HG03175 (cell line): ENCODE data around the gene PRRG1.
A peak's percentile ranks its signal among the peaks of the same experiment; 100 is the strongest.
"Not testable (repeated sequence)": the region's sequence is repeated elsewhere in the genome, so short reads cannot be mapped to it uniquely, and the experiment has no call there.

Experiments used
- ATAC-seq: cut with Tn5 transposase; IDR thresholded peaks from one replicate; pipeline ENCODE4 v1.9.1; 2021; ENCODE audit warnings: mild to moderate bottlenecking, moderate library complexity; ENCODE audit not compliant: unreplicated experiment

Gene PRRG1

DNA sequence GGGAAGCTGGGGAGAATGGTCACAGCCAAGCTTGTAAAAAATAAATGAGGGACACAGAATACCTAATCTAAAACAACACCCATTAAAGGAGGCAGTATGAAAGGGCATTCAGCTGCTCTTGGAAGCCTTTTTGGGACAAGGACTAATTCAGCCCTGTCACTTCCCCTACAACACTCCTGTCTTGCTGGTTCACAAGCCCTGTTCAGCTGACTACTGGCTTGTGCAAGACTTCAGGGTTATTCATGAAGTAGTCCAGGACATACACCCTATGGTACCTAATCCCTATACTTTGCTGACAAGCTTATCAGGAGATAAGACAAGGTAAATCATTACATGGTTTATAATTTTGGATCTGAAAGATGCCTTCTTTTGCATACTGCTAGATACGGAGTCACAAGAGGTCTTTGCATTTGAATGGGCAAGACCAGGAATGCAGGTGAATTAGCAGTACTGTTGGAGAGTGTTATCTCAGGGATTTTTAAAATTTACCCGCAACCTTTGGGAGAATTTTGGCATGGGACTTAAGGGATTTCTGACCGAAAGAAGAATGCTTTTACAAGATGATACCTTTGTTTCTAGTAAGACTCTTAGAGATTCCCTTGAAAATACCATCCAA, 119.1 kb downstream of the PRRG1 start:
- no peak for ATAC-seq

DNA sequence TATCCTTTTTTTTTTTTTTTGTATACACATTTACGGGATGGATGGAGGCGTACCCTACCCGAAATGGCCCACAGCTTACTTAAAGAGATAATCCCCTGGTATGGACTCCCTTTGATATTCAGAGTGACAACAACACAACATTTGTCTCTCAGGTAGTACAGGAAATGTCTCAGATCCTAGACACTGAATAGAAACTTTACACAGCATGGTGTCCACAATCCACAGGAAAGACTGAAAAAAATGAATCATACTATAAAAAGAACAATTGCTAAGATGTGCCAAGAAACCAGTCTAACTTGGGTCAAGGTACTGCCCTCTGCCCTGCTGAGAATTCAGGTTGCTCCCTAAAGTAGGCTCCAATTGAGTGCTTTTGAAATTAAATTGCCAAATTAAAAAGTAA, 121.5 kb downstream of the PRRG1 start:
- no peak for ATAC-seq

GRCh38 chrX:37472836-37473235, 123.7 kb downstream of the PRRG1 start:
- ATAC-seq, result no peak

GRCh38 chrX:37474478-37474877, 125.3 kb downstream of the PRRG1 start:
- ATAC-seq, result no peak

DNA sequence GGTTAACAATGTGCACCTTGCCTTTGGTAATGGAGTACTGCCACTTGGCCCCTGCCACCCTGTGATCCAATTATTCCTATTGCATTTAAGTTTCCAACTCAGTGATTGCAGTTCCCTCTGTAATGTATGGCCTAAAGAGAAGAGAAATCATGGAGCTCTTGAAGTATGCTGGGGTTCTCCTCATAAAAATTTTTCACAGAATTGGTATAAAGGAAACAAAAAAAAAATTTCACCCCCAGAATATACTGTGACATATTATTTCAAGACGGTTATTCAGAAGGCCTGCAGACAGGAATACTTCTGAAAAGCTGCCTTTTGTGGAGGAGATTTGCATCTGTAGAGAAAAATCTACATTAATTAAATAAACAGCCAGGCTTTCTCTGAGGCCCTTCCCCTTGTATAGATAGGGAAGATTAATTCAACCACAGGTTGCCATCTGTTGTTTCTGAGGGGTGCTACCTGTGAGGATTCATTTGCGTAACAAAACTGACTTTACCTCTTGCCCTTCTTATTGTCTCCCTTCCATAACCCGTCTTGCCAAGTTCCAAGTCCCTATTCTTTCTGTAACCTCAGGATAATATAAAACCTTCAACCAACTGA, 127.5 kb downstream of the PRRG1 start:
- no peak for ATAC-seq

DNA sequence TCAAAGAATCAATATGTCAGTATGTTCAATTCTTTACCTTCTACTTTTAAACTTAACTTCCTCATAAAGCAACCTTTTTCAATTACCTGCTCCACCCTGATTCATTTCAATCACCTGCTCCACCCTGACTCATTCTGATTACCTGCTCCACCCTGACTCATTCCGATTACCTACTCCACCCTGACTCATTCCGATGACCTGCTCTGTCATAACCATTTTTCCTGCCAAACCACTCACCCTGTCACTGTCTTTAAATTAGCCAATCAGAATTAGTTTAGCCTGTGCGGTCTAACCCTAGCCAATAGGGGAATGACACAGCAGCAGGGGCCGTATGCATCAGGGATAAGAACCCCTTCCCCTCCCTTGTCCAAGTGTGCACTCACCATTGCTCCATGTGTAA, 135.2 kb downstream of the PRRG1 start:
- ATAC-seq, result not testable (repeated sequence)

DNA sequence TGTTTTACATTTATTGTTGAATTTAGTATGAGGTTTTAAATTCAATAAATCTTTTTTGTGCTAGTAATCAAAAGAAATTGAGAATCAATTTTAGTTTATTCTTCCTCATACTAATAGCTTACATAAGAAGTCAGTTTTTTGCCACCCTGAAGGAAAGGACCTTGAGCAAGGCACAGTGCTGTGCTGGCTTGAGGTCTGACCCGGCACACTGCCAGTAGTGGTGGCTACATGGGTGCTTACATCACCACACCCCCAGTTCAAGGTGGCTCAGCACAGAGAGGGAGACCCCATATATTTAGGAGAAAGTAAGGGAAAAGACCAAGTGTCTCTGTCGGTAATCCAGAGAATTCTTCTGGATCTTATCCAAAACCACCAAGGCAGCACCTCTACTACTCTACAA, 136.3 kb downstream of the PRRG1 start:
- ATAC-seq, result no peak

DNA sequence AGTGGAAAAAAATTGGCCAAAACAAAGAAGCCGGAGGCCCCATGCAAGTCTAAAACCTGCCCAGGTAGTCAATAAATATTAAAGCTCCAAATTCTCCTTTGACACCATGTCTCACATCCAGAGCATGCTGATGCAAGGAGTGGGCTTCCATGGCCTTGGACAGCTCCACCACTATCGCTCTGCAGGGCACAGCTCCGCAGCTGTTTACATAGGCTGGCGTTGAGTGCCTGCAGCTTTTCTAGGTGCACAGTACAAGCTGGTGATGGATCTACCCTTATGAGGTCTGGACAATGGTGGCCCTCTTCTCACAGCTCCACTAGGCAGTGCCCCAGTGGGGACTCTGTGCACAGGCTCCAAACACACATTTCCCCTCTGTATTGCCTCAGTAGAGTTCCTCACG, 138.1 kb downstream of the PRRG1 start:
- ATAC-seq, result no peak

DNA sequence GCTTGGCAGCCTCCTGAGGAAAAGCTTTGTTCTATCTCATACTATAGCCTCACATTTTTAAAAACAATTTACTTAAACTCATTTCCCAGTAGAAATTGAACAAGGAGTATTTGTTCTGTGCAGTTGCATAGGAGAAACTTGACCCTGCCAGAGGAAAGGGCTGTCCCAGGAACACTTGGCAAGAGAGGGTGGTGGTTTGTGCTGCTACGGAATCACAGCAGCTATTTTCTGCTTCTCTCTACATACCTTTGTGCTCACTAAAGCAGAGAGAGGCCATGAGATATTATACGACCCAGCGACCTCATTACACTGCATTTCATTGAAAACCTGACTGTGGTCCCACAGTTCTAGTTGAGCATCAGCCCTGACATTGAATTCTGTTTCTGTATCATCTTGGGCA, 139.2 kb downstream of the PRRG1 start:
- no peak for ATAC-seq

- ATAC-seq, result no peak
These were observed 142.5 kb downstream of the PRRG1 start for GRCh38 chrX:37491686-37492085.

- ATAC-seq, result not testable (repeated sequence)
These were observed 146.6 kb downstream of the PRRG1 start for GRCh38 chrX:37495760-37496159.

DNA sequence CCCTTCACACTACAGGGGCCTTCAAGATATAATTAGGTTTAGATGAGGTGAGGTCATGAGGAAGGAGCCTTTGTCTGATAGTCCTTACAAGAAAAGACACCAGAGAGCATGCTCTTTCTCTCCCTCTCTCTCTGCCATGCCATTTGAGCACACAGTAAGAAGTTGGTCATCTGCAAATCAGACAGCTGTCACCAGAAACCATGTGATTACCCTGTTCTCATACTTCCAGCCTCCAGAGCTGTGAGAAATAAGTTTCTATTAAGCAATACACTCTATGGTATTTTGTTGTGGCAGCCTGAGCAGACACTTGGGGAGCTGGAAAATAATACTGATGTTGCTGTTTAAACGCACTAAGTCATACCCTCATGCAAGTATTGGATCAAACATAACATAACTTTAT, 148.0 kb downstream of the PRRG1 start:
- ATAC-seq, result not testable (repeated sequence)

GRCh38 chrX:37498323-37498722, 149.2 kb downstream of the PRRG1 start:
- ATAC-seq, result not testable (repeated sequence)

DNA sequence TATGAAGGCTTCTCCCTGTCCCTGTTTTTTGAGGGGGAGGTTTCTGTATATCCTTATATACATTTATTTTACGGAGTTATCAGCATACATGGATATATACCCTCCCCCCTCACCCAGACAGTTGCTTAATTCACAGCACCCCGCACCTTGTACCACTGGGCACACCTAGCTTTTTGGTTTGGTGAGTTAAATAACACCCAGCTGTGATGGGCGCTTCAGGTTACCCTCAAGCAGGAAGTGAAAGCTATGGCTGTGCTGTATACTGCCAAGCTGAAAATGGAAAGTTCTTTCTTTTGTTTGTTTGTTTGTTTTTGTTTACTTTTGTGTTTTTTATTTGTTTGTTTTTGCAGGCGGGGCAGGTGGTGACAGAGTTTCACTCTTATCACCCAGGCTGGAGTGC, 150.5 kb downstream of the PRRG1 start:
- peak; percentile 56 for ATAC-seq

DNA sequence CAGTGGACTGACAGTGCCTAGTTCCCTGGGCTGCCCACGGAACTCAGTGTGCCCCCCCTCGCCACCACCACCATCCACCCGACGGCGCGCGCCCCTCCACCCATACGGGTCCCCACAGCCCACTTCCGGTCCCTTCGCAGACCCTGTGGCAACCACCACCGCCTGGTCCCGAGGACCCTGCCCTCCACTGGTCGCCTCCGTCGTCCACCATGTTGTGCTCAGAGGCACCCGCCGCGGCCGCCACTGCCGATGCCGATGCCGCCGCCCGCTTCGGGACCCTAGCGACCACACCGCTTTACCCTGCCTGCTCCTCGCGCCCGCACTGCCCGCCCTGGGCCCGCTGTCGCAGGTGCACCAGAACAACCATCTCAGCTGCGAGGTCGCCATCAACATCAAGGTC, 155.8 kb downstream of the PRRG1 start:
- ATAC-seq, result no peak
